GM10847 (cell line): ENCODE data around the gene CCDC90B.

Source experiments
- POLR2A ChIP-seq: IDR thresholded peaks from 2 replicates; pipeline ENCODE4 v1.6.1; 2011; ENCODE audit not compliant: insufficient read length; ENCODE audit errors: extremely low read depth

Gene CCDC90B

DNA sequence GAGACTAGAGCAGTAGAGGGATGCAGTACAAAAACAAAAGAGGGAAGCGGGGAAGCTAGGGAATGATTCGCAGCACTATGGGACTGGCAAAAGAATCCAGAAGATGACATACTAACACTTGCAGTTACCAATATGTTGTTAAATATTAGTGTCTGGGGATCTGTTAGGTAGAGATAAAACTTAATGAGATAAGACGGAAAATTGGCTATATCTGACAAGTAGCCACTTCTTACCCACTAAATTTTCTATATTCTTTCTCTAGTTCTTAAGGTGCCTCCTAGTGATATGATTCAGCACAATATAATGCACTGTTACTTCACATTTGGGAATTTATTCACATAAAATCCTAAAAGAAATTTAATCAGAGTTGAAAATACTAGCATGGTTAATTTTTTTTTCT is 30.8 kb downstream of the CCDC90B start:
- TF ChIP-seq POLR2A: no peak

GRCh38 chr11:83252941-83253340 is 33.2 kb downstream of the CCDC90B start:
- no peak for TF ChIP-seq POLR2A

- no peak for TF ChIP-seq POLR2A
Measured at GRCh38 chr11:83252266-83252665, 33.9 kb downstream of the CCDC90B start.

- TF ChIP-seq POLR2A: no peak
Measured at GRCh38 chr11:83249972-83250593, 36.1 kb downstream of the CCDC90B start.

GRCh38 chr11:83249445-83249844 is 36.7 kb downstream of the CCDC90B start:
- TF ChIP-seq POLR2A: no peak

DNA sequence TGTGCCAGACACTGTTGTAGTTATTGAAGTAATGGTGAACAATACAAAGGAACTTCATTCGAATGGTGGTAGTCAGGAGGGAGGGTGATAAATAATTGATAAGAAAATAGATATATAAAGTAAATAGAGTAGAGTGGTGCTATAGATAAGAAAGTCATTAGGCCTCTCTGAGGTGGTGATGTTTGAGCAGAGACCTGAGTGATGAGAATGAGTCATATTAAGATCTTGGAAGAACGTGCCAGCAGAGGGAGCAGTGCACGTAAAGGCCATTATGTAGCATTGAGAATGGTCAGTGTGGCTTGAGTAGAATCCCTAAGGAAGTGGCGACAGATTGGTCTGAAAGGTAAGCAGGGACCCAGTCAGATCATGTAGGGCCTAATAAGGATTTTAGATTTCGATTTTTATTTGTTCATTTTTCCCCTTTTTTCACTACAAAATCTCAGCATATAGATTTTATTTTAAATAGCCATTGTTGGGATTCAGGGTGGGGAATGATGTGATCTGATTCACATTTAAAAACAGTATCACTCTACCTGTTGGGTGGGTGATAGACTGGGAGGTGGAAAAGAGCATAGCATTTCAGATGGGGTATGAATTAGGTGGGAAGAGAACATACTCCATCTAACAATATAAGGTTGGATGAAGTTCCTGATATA is 44.7 kb downstream of the CCDC90B start:
- no peak for TF ChIP-seq POLR2A

DNA sequence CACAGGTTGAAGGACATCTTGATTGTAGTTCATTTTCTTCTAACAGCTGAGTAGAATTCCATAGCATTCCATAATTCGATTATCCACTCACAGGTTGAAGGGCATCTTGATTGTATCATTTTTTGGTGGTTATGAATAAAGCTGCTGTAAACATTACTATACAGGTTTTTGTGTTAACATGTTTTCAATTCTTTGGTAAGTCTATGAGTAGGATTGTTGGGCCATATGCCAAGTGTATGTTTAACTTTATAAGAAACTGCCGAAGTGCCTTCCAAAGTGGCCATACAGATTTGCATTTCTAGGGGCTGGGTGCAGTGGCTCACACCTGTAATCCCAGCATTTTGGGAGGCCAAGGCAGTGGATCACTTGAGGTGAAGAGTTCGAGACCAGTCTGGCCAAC is 48.1 kb downstream of the CCDC90B start:
- TF ChIP-seq POLR2A: no peak

DNA sequence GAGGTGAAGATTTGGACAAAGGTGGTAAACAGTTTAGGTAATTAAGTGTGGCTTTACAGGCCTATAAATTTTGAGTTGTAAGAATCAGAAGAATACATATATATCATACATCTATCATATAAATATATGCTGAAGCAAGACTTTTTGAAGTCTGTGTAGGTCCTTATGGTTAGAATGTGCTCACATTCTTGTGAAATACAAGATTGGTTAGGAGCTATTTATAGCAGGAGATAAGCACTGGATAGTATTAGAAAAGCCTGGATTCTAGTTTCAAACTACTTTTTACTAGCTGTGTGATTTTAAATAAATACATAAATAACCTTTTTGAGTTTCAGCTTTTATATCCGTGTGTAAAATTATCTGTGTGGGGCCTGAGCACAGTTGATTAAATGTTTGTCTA is 50.3 kb downstream of the CCDC90B start:
- no peak for TF ChIP-seq POLR2A

- no peak for TF ChIP-seq POLR2A
Measured at GRCh38 chr11:83223457-83223856, 62.7 kb downstream of the CCDC90B start.

- TF ChIP-seq POLR2A: no peak
Measured at GRCh38 chr11:83222499-83222898, 63.7 kb downstream of the CCDC90B start.

DNA sequence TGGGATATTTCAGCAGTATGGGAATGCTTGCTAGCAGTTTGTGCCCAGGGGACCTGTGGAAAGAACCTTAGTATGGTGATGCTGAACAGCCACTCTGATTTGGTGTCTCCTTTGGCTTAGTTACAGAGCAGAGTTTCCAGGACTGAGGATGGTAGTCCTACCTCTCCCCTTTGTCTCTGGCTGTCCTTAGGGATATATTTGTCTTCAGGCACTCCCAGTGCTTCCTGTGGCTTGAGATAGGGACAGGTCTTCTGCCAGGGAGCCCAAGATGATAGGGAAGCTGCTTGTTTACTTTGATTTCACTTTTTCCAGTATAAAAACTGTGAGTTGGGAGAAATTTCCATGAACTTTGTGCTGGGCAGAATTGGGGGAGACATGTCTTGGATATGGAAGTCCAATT is 64.5 kb downstream of the CCDC90B start:
- no peak for TF ChIP-seq POLR2A

GRCh38 chr11:83220260-83220659 is 65.9 kb downstream of the CCDC90B start:
- TF ChIP-seq POLR2A: no peak

- TF ChIP-seq POLR2A: no peak
Measured at GRCh38 chr11:83219095-83219494, 67.1 kb downstream of the CCDC90B start.
